Endothelial cell of umbilical vein (primary cell): ENCODE measurements around the gene EOGT.

Experiments used
- CTCF ChIP-seq, 2 donors: IDR thresholded peaks; 1 replicate in 1 of 2; 2 replicates in 1 of 2; pipeline ENCODE4 v1.5.1; 2011; ENCODE audit warnings: low read length in 2 of 2, mild to moderate bottlenecking in 2 of 2, moderate library complexity in 2 of 2, control low read depth in 1 of 2, inconsistent platforms in 1 of 2, low read depth in 1 of 2; ENCODE audit not compliant: insufficient read depth in 1 of 2; ENCODE audit errors: extremely low read depth in 1 of 2
- EZH2 ChIP-seq: IDR thresholded peaks from 2 replicates; pipeline ENCODE4 v1.6.1; 2012; ENCODE audit warnings: borderline replicate concordance, low read depth, mild to moderate bottlenecking, moderate library complexity, low read length, inconsistent platforms; ENCODE audit not compliant: severe bottlenecking
- FOS ChIP-seq: IDR thresholded peaks from 2 replicates; pipeline ENCODE4 v1.6.1; 2011; ENCODE audit warnings: mild to moderate bottlenecking, low read length, moderate library complexity, borderline replicate concordance; ENCODE audit not compliant: insufficient read depth
- GATA2 ChIP-seq: IDR thresholded peaks from 2 replicates; pipeline ENCODE4 v1.7.0; 2011; ENCODE audit warnings: low read depth, mild to moderate bottlenecking, moderate library complexity, mixed read lengths, low read length; ENCODE audit not compliant: insufficient read length, insufficient read depth
- JUN ChIP-seq: IDR thresholded peaks from 2 replicates; pipeline ENCODE4 v1.6.1; 2011; ENCODE audit warnings: borderline replicate concordance, low read depth; ENCODE audit not compliant: insufficient read length, insufficient read depth
- MAX ChIP-seq: IDR thresholded peaks from 2 replicates; pipeline ENCODE4 v1.6.1; 2011; ENCODE audit not compliant: insufficient read depth, insufficient read length
- MYC ChIP-seq: IDR thresholded peaks from one replicate; pipeline ENCODE4 v1.6.1; 2011; ENCODE audit warnings: mild to moderate bottlenecking, low read depth, low read length
- POLR2A ChIP-seq: IDR thresholded peaks from 2 replicates; pipeline ENCODE4 v1.6.1; 2012; ENCODE audit warnings: low read depth, mild to moderate bottlenecking, control low read depth, low read length
- POLR2AphosphoS5 ChIP-seq: IDR thresholded peaks from 2 replicates; pipeline ENCODE4 v1.6.1; 2012; ENCODE audit warnings: low read depth, mild to moderate bottlenecking, control low read depth, low read length, moderate library complexity; ENCODE audit not compliant: insufficient read depth

GRCh38 chr3:68941055-68941454 lies 72.4 kb downstream of the EOGT start:
- TF ChIP-seq POLR2AphosphoS5 (no peak), CTCF (IDR thresholded peaks at IDR 0.05; ENCODE audit: extremely low read depth in 1 of 2, insufficient read depth in 1 of 2, low read depth in 1 of 2, low read length in 2 of 2) (no peak), POLR2A (no peak), EZH2 (no peak), MYC (no peak), GATA2 (no peak), MAX (no peak), FOS (no peak), JUN (no peak)
